ENCODE data around the gene ATXN10.

- TF ChIP-seq CTCF (conservative IDR thresholded peaks at IDR 0.05) (no peak), EZH2 (IDR thresholded peaks at IDR 0.05; ENCODE audit: low read depth) (no peak)
Measured at GRCh38 chr22:45783690-45784089, 112.1 kb downstream of the ATXN10 start.

All from PC-9 (cell line).